ENCODE results near the gene CPE. TPM values are rescaled to one million over a fixed set of nuclear protein-coding genes. Genes with fewer than 3 reads are reported as not detected.

The CPE gene
- total RNA-seq, 1 donor from 2014 or later: 24.0 TPM

DNA sequence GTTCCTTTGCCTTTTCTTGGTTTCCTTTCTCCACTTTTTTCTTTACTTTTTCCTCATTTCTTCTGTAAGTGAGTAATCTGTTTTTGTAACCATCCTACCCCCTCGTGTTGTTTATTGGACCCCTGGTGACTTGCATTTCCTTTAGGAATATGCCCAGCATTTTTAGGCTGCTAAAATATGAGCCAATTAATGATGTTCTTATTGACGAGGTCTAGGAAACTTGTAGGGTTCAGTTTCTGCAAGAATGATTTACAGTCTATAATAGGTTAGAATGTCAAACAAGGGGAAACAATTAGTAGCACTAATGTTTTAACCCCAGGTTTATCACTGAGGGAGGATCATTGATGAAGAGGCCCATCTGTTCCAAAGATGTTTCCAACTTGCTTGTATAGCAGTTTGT, 79.0 kb downstream of the CPE start:
- TF ChIP-seq, protein P1, sequence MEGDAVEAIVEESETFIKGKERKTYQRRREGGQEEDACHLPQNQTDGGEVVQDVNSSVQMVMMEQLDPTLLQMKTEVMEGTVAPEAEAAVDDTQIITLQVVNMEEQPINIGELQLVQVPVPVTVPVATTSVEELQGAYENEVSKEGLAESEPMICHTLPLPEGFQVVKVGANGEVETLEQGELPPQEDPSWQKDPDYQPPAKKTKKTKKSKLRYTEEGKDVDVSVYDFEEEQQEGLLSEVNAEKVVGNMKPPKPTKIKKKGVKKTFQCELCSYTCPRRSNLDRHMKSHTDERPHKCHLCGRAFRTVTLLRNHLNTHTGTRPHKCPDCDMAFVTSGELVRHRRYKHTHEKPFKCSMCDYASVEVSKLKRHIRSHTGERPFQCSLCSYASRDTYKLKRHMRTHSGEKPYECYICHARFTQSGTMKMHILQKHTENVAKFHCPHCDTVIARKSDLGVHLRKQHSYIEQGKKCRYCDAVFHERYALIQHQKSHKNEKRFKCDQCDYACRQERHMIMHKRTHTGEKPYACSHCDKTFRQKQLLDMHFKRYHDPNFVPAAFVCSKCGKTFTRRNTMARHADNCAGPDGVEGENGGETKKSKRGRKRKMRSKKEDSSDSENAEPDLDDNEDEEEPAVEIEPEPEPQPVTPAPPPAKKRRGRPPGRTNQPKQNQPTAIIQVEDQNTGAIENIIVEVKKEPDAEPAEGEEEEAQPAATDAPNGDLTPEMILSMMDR (IDR thresholded peaks at IDR 0.05; ENCODE audit: insufficient read depth, low read length, severe bottlenecking): no peak
- H3K4me3 ChIP-seq (ENCODE audit: low read depth, low read length): no peak overlapping the region
- DNase-seq (ENCODE audit: low read depth) (no peak), FAIRE-seq (no peak)
- H3K27me3 ChIP-seq (ENCODE audit: control insufficient read depth, insufficient read depth, low read length): no peaks in the 10 kb centered on the region
- H3K36me3 ChIP-seq (ENCODE audit: control insufficient read depth, insufficient read depth, low read length): no peaks in the 10 kb centered on the region

DNA sequence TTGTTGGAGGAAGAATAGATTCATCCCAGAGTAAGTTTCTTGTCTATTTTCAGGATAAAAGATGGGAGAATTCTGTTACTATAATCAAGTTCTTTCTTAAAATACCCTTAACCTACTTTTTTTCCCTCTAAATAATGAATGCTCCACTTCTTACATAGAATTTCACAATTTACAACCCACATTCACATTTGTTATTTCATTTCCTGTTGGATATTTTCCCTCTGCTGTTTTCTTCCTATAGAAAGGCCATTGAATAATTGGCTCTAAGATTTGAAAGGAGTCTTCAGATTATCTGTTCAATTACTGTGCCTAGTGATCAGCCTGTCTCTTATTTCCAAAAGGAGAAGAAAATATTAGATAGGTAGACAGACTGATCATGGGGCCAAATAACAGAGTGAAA, 79.7 kb downstream of the CPE start:
- DNase-seq (ENCODE audit: low read depth): no peak
- no peak for FAIRE-seq
- Histone ChIP-seq H3K36me3 (ENCODE audit: control insufficient read depth, insufficient read depth, low read length) (no peaks in the 10 kb centered on the region), H3K27me3 (ENCODE audit: control insufficient read depth, insufficient read depth, low read length) (no peaks in the 10 kb centered on the region), H3K4me3 (ENCODE audit: low read depth, low read length) (no peak overlapping the region)
- TF ChIP-seq, protein P1 (IDR thresholded peaks at IDR 0.05; ENCODE audit: insufficient read depth, low read length, severe bottlenecking): no peak

DNA sequence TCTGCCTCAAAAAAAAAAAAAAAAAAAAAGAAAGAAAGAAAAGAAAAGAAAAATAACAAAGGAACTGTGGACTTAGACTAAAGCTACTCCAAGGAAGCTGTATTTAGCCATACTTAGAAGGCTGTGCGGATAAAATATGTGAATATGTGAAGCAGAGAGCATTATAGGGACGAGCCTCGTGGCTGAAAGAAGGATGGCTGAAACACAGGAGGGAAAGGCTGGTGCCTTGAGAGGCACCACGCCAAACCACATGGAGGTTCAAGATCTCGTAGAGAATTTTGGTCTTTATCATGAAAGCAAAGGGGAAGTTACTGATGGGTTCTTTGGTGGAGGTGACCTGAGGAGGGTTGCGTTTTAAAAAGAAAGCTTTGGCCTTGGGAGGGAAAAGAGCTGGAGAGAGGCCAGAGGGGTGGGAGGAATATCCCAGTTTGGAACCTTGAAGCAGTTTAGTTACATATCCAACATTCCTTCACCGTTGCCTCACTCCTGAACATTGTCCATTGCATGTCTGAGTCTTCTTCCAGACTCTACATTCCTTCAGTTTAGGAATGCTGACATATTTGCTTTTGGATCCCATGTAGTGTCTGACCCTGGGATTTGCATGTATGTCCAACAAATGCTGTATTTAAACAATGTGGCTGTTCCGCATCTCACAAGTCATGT, 82.5 kb downstream of the CPE start:
- FAIRE-seq (no peak), DNase-seq (ENCODE audit: low read depth) (peak; percentile 18)
- H3K36me3 ChIP-seq (ENCODE audit: control insufficient read depth, insufficient read depth, low read length): no peaks in the 10 kb centered on the region
- no peaks in the 10 kb centered on the region for H3K27me3 ChIP-seq (ENCODE audit: control insufficient read depth, insufficient read depth, low read length)
- TF ChIP-seq, protein P1 (IDR thresholded peaks at IDR 0.05; ENCODE audit: insufficient read depth, low read length, severe bottlenecking): no peak
- H3K4me3 ChIP-seq (ENCODE audit: low read depth, low read length): no peak overlapping the region

DNA sequence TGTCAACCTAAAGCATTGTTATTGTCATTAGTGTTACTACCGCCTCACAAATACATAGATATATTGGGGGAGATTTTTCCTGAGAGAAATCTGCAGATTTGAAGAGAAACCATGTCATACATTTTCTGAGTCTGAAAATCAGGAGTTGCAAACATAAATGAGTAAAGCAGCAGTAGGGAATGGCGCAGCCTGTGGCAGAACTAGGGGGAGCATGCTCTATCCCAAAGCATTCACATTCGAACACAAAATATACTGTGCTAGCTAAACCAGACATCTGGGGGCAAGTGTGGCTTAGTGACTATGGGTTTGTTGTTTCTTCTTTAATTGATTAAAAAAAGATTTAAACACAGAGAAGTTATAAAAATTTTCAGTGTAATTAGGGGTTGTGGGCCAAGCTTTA, 83.2 kb downstream of the CPE start:
- H3K27me3 ChIP-seq (ENCODE audit: control insufficient read depth, insufficient read depth, low read length): no peaks in the 10 kb centered on the region
- DNase-seq (ENCODE audit: low read depth): no peak
- no peak overlapping the region for H3K4me3 ChIP-seq (ENCODE audit: low read depth, low read length)
- H3K36me3 ChIP-seq (ENCODE audit: control insufficient read depth, insufficient read depth, low read length): no peaks in the 10 kb centered on the region
- FAIRE-seq: no peak
- TF ChIP-seq, protein P1 (IDR thresholded peaks at IDR 0.05; ENCODE audit: insufficient read depth, low read length, severe bottlenecking): no peak

DNA sequence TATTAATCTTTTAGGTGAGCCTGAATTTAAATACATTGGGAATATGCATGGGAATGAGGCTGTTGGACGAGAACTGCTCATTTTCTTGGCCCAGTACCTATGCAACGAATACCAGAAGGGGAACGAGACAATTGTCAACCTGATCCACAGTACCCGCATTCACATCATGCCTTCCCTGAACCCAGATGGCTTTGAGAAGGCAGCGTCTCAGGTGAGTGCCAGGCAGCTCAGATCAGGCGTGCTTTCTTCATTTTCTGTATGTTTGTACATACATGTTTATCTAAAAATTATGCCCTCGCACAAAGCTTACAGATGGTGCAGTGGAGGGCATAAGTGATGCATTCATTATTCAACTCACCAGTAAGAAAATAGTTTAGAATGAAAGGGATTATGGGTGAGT, 85.6 kb downstream of the CPE start:
- Histone ChIP-seq H3K4me3 (ENCODE audit: low read depth, low read length) (no peak overlapping the region), H3K27me3 (ENCODE audit: control insufficient read depth, insufficient read depth, low read length) (no peaks in the 10 kb centered on the region), H3K36me3 (ENCODE audit: control insufficient read depth, insufficient read depth, low read length) (no peaks in the 10 kb centered on the region)
- TF ChIP-seq, protein P1 (IDR thresholded peaks at IDR 0.05; ENCODE audit: insufficient read depth, low read length, severe bottlenecking): no peak
- FAIRE-seq (no peak), DNase-seq (ENCODE audit: low read depth) (no peak)

DNA sequence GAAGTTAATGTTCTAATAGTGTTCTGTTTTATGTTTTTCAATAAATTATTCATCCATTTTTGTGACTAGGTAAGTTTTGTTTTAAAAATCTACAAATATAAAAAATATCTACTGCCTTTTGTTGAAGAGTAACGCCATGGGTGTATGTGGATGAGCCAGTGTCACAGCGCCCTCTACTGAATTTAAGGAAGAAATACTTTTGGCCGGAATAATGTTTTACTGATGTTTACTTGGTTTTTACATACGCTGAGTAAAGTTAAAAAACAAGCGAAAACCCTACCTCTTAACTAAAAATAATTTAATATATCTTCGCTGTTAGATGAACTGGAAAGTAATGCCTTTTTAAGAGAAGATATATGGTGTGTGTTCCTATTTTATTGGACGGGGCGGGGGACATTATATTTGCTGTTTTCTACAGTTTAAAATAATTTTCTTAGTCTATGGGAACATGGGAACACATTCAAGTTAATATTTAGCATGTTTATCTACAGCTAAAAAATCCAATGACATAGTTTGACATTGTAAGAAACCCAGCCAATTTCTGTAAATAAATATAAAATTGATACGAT, 86.1 kb downstream of the CPE start:
- FAIRE-seq: no peak
- TF ChIP-seq, protein P1 (IDR thresholded peaks at IDR 0.05; ENCODE audit: insufficient read depth, low read length, severe bottlenecking): peak; percentile 53
- H3K4me3 ChIP-seq (ENCODE audit: low read depth, low read length): no peak overlapping the region
- H3K27me3 ChIP-seq (ENCODE audit: control insufficient read depth, insufficient read depth, low read length): no peaks in the 10 kb centered on the region
- H3K36me3 ChIP-seq (ENCODE audit: control insufficient read depth, insufficient read depth, low read length): no peaks in the 10 kb centered on the region
- DNase-seq (ENCODE audit: low read depth): peak; percentile 46

All from bronchial epithelial cell (primary cell).